HG02981 (cell line): ENCODE results near the gene EXOC6.

ENCODE experiments used
- ATAC-seq: cut with Tn5 transposase; IDR thresholded peaks from one replicate; pipeline ENCODE4 v1.9.1; 2021; ENCODE audit warnings: mild to moderate bottlenecking, moderate library complexity; ENCODE audit not compliant: unreplicated experiment

EXOC6 gene

DNA sequence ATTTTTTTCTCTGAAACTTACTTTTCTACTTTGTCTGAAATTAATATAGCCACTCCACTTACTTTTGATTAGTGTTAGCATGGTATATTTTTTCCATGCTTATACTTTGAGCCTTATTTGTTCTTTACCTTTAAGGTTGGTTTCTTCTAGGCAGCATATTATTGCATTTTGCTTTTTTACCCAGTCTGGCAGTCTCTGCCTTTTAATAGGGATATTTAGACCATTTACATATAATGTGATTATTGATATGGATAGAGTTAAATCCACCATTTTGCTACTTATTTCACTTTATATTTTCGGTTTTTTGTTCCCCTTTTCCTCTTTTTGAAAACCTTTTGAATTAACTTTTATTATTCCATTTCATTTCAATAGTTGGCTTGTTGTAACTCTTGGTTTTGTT, 255.6 kb downstream of the EXOC6 start:
- no peak for ATAC-seq

DNA sequence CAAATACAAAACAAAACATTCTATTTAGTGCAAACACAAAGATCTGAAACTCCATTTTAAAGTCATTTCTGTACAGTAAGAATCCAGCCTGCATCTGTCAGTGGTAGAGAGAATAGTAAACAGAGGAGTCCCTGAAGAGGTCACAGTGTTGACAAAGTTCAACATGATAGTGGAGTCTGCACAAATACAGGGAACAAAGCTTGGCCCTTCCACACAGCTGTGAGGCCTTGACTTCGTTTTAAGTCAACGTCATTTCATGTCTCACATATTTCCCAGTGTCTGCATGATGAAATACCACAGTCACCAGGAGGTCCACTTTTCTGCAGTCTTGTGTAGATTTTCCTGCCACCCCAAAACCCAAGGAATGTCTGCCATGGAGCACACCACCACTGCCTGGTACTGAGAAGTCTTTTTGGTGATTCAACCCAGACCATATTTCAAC, 258.3 kb downstream of the EXOC6 start:
- no peak for ATAC-seq
